Raji (cell line): ENCODE data around the gene BZW2.

Experiments
- POLR2A ChIP-seq: IDR thresholded peaks from 2 replicates; pipeline ENCODE4 v1.6.1; 2011; ENCODE audit warnings: low read depth, low read length, control low read depth; ENCODE audit not compliant: insufficient read depth

Gene BZW2

DNA sequence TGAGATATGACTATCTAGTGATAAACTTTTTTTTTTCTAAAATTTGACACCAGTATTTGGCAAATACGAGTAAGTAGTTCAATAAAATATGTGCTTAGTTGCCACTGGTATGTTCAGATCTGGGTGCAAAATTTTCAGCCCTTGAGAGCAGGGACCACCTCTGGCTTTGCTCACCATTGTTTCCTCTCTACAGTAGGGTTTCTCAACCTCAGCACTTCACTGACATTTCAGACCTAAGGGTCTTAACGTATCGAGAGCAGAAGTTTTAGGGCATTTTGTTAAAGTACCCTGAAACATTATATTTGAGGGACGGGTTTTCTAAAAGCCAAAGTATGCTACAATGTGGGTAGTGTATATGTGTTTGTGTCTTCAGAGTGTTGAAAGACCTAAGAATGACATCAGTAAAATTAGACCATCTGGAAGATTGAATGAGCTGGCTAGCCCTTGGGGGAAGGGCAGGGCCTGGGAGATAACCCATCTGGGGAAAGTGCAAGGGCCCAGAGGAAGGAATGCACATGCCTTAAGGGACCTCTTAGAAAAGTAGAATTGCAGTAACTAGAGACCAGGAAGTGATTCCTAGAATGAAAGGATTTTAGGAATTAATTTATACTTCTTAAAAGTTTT lies 11.8 kb downstream of the BZW2 start:
- no peak for TF ChIP-seq POLR2A

DNA sequence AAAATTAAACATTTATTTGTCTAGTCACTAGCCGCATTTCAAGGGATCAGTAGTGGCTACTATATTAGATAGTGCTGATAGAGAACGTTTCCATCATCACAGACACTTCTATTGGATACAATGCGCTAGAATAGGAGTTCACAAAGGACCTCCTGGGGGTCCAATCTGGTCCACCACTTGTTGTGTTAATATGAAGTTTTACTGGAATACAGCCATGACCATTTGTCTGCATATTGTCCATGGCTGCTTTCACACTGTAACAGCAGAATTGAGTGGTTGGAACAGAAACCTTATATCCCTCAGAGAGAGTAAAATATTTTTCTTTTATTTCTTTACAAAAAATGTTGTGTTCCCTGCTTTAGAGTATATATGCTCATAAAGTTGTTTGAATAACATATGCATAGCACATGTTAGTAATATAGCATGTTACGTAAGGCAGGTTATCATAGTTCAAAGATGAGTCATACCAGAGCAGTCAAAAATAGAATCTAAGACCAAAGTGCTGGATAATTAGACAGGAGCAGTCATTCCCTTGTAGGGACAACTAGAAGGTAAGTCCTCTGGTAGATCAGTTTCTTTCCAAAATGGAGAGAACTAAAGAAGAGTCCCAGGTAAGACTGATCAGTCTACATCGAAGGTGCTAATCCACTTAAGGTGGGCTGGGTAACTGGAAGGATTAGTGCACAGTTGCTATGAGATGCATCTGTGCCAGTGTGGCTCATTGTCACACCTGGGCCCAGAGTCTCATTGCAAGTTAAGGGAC lies 14.9 kb downstream of the BZW2 start:
- TF ChIP-seq POLR2A, result no peak

DNA sequence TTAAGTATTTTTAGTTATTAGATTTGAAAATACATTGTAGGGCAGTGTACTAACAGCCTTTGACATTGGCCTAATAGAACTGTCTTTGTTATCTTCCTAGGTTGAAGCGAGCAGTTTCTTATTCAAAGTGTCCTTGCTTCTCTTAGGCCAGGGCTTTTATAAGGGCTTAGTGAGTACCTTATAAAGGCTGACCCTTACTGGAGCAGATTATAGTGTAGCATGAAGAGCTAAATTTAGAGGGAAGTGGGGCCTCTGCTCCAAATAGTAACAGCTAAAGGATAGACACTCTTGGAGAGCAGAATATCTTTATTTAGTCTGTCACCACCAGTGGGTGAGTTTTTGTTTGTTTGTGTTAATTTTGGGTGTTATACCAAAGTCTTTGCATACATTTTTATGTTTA lies 15.9 kb downstream of the BZW2 start:
- TF ChIP-seq POLR2A, result no peak

DNA sequence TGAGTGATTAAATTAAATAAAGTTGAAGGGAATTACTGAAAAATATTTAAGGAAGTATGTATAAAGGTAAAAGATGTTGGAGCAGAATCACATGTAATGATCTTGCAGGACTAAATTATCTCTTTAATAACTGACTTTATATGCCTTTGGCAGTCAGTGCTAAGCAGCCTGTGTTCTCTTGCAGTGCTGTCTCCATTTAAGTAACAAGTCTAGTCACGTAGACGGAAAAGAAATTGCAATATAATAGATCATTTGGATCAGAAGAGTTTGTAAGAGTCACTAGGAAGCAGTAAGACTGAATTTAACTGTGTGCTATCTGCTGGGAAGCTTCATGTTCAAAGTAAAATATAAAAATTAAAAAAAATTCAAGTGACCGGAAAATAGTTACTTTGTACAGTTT lies 21.4 kb downstream of the BZW2 start:
- TF ChIP-seq POLR2A, result no peak

DNA sequence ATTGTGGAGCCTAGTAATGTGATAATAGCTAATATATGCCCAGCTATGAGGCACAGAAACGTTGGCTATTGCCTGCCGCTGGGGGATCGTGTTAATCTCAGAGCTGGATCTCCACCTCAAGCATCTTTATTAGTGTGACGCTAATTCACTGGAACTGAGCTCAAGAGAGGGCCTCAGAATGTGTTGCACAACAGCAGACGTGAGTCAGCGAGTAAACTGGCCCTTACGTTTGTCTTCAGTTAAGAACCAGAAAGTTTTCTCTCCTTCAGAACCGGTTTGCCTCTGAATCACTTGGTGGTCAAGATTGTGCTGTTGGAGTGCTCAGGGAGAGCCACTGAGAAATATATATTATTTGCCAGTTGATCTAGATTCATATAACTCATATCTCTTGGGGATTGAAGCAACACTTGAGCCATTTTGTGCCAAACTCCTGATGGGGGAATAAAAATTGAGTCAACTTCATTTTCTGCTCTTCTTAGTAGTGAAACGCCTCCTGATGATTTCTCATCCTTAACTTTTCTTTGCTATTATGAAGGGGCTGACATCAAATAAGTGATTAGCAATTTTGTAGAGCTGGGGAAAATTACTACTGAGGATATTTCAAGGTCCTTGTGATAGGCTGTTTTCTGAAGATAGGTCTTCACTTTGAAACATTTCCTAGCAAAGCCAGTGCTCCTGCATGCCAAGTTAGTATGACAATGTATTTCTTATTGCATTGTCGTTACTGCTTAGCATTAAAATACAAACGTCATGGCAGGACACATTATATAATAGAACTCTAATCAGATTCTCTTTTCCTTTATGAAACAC lies 22.3 kb downstream of the BZW2 start:
- no peak for TF ChIP-seq POLR2A

DNA sequence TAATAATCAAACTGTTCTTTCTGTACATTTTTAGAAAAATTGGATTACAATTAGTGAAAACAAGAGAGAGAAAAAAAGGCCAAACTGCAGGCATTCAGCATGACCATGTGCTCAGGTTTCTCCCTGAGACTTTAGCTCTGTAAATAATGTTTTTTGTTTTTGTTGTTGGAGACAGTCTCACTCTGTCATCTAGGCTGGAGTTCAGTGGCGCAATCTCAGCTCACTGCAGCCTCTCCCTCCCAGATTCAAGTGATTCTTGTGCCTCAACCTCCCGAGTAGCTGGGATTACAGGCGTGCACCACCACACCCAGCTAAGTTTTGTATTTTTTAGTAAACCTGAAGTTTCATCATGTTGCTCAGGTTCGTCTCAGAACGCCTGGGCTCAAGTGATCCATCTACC lies 23.0 kb downstream of the BZW2 start:
- no peak for TF ChIP-seq POLR2A

DNA sequence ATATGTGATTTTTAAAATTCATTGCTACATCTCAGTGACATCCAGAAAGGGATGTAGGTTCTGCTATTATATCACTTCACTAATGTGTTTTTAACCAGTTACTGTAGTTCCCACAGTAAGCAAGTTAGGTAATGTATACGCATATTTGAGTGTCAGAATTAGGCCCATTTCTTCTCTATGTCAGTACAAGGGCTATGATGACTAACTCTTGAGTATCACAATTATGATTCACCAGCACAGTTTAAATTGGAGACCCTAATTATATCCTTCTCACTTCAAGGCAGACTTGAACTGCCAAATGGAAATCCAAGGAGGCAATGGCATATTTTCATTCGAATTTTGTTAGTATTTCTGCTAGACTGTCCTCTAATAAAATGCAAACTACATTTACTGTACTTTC lies 23.6 kb downstream of the BZW2 start:
- TF ChIP-seq POLR2A, result no peak

DNA sequence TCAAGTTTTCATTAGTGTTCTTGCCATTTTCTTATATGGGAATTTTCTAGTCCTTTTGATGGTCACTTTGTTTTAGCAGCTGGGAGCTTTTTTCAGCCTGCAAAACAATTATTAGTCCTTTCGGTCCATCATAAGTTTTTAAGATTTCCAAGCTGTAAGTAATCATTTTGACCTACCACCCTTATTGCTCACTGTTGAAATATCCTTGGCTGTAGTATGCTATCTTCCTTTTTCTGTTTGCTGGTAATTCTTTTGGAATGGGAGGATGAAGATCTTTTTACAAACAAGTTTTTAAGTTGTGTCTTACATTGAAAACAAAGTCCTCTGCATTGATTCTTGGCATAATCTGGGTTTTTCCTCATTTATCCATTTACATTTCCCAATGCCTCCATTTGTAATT lies 24.0 kb downstream of the BZW2 start:
- TF ChIP-seq POLR2A, result no peak

DNA sequence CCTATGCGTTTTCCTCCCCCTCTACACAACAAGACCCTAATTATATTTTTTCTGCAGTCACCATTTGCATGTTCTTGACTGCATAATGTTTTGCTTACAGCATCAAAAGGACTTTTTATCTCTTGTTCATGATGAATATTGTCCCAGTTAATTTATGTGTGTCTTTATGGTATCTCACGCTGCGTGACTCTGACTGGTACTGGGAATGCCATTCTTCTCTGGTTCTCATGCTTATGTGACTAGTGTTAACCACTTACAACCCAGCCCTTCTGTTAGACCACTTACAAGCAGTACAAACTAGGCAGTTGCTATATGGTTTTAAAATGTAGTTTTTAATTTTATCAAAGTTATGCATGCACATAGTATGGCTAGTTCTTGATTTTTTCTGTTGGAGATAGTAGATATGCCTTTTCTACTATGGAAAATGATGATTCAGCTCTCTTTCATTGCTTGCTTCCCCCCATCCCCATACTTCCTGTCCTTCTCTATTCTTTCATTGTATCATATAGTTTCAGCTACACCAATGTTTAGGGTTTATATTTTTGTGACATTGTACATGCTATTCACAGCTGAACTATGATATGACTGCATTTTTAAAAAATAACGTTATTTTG lies 24.9 kb downstream of the BZW2 start:
- TF ChIP-seq POLR2A, result no peak

DNA sequence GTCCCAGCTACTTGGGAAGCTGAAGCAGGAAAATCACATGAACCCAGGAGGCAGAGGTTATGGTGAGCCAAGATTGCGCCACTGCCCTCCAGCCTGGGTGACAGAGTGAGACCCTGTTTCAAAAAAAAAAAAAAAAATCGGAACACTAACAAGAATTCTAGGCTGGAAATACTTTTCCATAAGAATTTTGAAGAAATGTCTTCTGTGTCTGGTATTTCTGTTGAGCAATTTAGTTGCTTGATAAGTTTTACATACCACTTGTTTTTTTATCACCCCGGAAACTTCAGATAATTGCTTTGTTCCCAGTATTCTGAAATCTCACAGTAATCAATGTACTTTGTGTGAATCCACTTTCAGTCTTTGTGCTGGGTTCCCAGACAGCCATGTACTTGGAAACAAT lies 25.8 kb downstream of the BZW2 start:
- TF ChIP-seq POLR2A, result no peak

DNA sequence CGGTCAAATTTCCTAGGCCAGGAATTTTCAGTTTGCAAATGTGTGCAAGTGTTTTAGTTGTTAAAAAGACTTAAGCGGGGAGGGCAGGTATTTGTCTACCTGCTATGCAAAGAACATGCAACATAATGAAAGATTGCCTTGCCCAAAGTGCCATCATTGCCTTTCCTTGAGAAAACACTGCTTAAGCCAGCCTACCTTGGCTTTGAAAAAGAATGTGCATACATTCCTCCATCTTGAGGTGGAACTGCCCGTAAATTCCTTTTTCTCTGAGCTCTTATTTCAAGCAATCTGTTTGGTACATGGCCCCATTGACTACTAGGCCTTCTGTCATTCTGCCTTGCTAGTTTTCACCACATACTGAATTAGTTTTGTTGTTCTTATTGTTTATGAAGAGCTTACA lies 29.3 kb downstream of the BZW2 start:
- TF ChIP-seq POLR2A, result no peak

DNA sequence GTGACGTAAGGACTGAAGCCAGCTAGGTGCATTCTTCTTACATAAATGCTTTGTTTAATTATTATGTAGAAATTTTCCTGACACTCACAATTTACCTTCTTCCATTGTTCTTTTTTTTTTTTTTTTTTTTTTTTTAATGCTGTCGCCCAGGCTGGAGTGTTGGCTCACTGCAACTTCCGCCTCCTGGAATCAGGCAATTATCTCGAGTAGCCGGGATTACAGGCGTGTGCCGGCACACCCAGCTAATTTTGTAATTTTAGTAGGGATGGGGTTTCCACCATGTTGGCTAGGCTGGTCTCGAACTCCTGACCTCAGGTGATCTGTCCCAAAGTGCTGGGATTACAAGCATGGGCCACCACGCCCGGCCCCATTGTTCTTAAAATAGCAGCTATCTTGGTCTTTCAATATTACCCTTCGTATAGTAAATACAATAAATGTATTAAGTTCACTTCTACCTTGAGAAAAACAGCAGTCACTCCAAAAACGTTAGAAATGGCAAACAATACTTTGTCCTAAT lies 32.1 kb downstream of the BZW2 start:
- no peak for TF ChIP-seq POLR2A

DNA sequence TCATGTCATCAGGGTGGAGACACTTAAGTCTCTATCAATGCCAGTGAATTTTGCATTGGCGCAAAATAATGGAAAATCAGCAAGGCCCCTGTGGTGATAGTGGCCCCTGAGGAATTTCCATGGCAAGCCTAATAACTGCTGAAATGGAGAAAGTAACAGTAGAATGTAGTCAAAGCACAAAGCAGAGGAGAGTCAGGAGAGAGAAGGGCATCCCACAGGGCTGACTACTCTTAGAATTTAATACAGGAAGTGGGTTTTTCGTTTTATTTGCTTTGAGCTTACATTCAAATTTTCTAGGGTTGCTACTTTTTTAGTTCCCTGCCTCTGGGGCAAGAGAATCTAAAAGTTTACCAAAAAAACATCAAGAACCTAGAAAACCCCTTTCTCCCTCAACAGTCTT lies 39.0 kb downstream of the BZW2 start:
- TF ChIP-seq POLR2A, result no peak

DNA sequence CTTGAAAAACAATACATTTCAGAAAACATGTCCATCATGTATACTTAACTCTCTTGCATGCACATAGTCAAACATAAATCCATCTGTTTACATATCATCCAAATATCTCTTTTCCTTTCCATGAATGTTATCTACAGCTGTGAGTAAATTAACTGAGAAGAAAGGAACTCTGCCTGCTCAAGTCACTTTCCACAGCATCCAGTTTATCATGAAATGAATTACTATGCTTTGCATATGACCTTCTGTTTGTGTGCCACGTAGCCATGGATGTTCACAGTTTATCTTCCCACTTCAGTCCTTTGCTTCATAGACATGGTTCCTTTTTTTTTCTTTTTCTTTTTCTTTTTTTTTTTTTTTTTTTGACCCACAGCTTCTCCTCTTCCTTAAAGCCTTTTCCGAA lies 39.6 kb downstream of the BZW2 start:
- no peak for TF ChIP-seq POLR2A

DNA sequence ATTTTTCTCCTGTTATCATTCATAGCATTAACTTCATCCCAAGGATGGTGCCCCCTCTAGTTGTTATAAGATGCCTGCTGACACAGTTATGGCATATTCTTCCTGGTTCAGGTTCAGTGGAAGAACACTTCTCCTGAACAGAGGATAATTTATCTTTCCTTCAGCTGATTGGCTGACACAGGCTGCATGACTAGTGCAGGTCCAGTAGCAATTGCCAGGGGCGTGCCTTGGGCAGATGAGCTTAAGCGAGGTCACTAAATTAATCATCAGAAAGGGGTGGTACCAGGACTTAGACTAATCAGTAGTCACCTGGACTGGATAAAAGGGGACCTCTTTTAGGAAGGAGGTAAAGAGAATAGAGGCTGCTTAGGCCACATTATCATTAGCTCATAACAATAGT lies 42.3 kb downstream of the BZW2 start:
- TF ChIP-seq POLR2A, result no peak
